Duodenal mucosa (tissue), 2 donors: ENCODE data around the gene ACTL10.

Source experiments
- H3K27ac ChIP-seq: one replicate; pipeline ENCODE4 v1.7.0; 2013; ENCODE audit warnings: low read depth, low read length
- H3K27me3 ChIP-seq, 2 donors: one replicate each; pipeline ENCODE4 v1.7.0; 2013; ENCODE audit warnings: low read length in 2 of 2, control low read depth in 1 of 2; ENCODE audit not compliant: insufficient read depth in 2 of 2, control insufficient read depth in 1 of 2
- H3K36me3 ChIP-seq, 2 donors: one replicate each; pipeline ENCODE4 v1.7.0; 2013; ENCODE audit warnings: low read length in 2 of 2, control low read depth in 1 of 2; ENCODE audit not compliant: insufficient read depth in 2 of 2, control insufficient read depth in 1 of 2
- H3K4me1 ChIP-seq, 2 donors: one replicate each; pipeline ENCODE4 v1.7.0; 2013; ENCODE audit warnings: low read length in 2 of 2, control low read depth in 1 of 2; ENCODE audit not compliant: insufficient read depth in 2 of 2, control insufficient read depth in 1 of 2
- H3K4me3 ChIP-seq, 2 donors: one replicate each; pipeline ENCODE4 v1.7.0; 2013; ENCODE audit warnings: low read length in 2 of 2, low read depth in 1 of 2
- H3K9ac ChIP-seq, 2 donors: one replicate each; pipeline ENCODE4 v1.7.0; 2013; ENCODE audit warnings: low read length in 2 of 2, low read depth in 1 of 2
- H3K9me3 ChIP-seq, 2 donors: one replicate each; pipeline ENCODE4 v1.7.0; 2013; ENCODE audit warnings: low read length in 2 of 2, control low read depth in 1 of 2; ENCODE audit not compliant: control insufficient read depth in 1 of 2

ACTL10 gene

GRCh38 chr20:33663161-33664084 is 3.3 kb upstream of the ACTL10 start:
- Histone ChIP-seq H3K36me3 (peaks cover 0 to 18% of the 10 kb centered on the region in 2 donors), H3K27ac (peak overlapping the region; percentile 82), H3K4me1 (peaks cover 26 to 45% of the 10 kb centered on the region in 2 donors), H3K4me3 (peak overlapping the region; percentile 84), H3K9me3 (no peaks in the 10 kb centered on the region), H3K27me3 (no peaks in the 10 kb centered on the region), H3K9ac (peak overlapping the region; percentile 78 to 97)

- Histone ChIP-seq H3K9me3 (no peaks in the 10 kb centered on the region), H3K27me3 (no peaks in the 10 kb centered on the region), H3K36me3 (peaks cover 8 to 19% of the 10 kb centered on the region in 2 donors), H3K27ac (peak overlapping the region; percentile 82), H3K4me1 (peaks cover 26 to 48% of the 10 kb centered on the region in 2 donors), H3K4me3 (peak overlapping the region; percentile 84), H3K9ac (peak overlapping the region; percentile 78 to 97)
Measured at GRCh38 chr20:33664085-33664761, 2.5 kb upstream of the ACTL10 start.

- Histone ChIP-seq H3K27me3 (no peaks in the 10 kb centered on the region), H3K36me3 (peaks cover 9 to 15% of the 10 kb centered on the region in 2 donors), H3K4me3 (no peak overlapping the region), H3K4me1 (peaks cover 26 to 48% of the 10 kb centered on the region in 2 donors), H3K27ac (no peak overlapping the region), H3K9me3 (no peaks in the 10 kb centered on the region), H3K9ac (no peak overlapping the region)
Measured at GRCh38 chr20:33664762-33665144, 2.0 kb upstream of the ACTL10 start.

- Histone ChIP-seq H3K4me1 (peaks cover 26 to 52% of the 10 kb centered on the region in 2 donors), H3K9ac (peak overlapping the region; percentile 24 to 60), H3K27me3 (no peaks in the 10 kb centered on the region), H3K36me3 (peaks cover 9 to 31% of the 10 kb centered on the region in 2 donors), H3K4me3 (peak overlapping the region; percentile 58 to 78), H3K9me3 (no peaks in the 10 kb centered on the region), H3K27ac (peak overlapping the region; percentile 83)
Measured at GRCh38 chr20:33667245-33667675, 517 bp downstream of the ACTL10 start.

- peaks cover 25 to 52% of the 10 kb centered on the region in 2 donors for H3K4me1 ChIP-seq
- peak overlapping the region; percentile 58 to 78 for H3K4me3 ChIP-seq
- H3K9ac ChIP-seq: peak overlapping the region; percentile 26 to 60
Measured at GRCh38 chr20:33667676-33668465, 1.1 kb downstream of the ACTL10 start.

GRCh38 chr20:33668466-33669155 is 1.9 kb downstream of the ACTL10 start:
- H3K9ac ChIP-seq: peak overlapping the region; percentile 26 to 60
- peaks cover 9 to 31% of the 10 kb centered on the region in 2 donors for H3K36me3 ChIP-seq
- peaks cover 29 to 54% of the 10 kb centered on the region in 2 donors for H3K4me1 ChIP-seq
- H3K4me3 ChIP-seq: no peak overlapping the region
- H3K27me3 ChIP-seq: no peaks in the 10 kb centered on the region
- no peak overlapping the region for H3K27ac ChIP-seq
- no peaks in the 10 kb centered on the region for H3K9me3 ChIP-seq

More at GRCh38 chr20:33667676-33668465, 1.1 kb downstream of the ACTL10 start:
- peaks cover 9 to 31% of the 10 kb centered on the region in 2 donors for H3K36me3 ChIP-seq
- no peaks in the 10 kb centered on the region for H3K27me3 ChIP-seq
- H3K9me3 ChIP-seq: no peaks in the 10 kb centered on the region
- H3K27ac ChIP-seq: peak overlapping the region; percentile 41

- no peak overlapping the region for H3K9ac ChIP-seq
- H3K27ac ChIP-seq: no peak overlapping the region
- H3K36me3 ChIP-seq: peaks cover 9 to 31% of the 10 kb centered on the region in 2 donors
- H3K4me3 ChIP-seq: no peak overlapping the region
- H3K4me1 ChIP-seq: peaks cover 27 to 53% of the 10 kb centered on the region in 2 donors
- H3K9me3 ChIP-seq: no peaks in the 10 kb centered on the region
- H3K27me3 ChIP-seq: no peaks in the 10 kb centered on the region
Measured at GRCh38 chr20:33669224-33669623, 2.5 kb downstream of the ACTL10 start.

GRCh38 chr20:33669873-33670640 is 3.3 kb downstream of the ACTL10 start:
- H3K4me3 ChIP-seq: no peak overlapping the region
- peaks cover 26 to 52% of the 10 kb centered on the region in 2 donors for H3K4me1 ChIP-seq
- no peaks in the 10 kb centered on the region for H3K9me3 ChIP-seq
- H3K27ac ChIP-seq: no peak overlapping the region
- peaks cover 9 to 31% of the 10 kb centered on the region in 2 donors for H3K36me3 ChIP-seq
- no peak overlapping the region for H3K9ac ChIP-seq
- H3K27me3 ChIP-seq: no peaks in the 10 kb centered on the region
